Measurements from ENCODE around the gene MARK2.
"Not testable (repeated sequence)": the region's sequence is repeated elsewhere in the genome, so short reads cannot be mapped to it uniquely, and the experiment has no call there.

The MARK2 gene

GRCh38 chr11:63854696-63855095 lies 15.8 kb downstream of the MARK2 start:
- DNase-seq (ENCODE audit: low read depth): no peak

GRCh38 chr11:63855975-63856374 lies 17.1 kb downstream of the MARK2 start:
- DNase-seq (ENCODE audit: low read depth): no peak

DNA sequence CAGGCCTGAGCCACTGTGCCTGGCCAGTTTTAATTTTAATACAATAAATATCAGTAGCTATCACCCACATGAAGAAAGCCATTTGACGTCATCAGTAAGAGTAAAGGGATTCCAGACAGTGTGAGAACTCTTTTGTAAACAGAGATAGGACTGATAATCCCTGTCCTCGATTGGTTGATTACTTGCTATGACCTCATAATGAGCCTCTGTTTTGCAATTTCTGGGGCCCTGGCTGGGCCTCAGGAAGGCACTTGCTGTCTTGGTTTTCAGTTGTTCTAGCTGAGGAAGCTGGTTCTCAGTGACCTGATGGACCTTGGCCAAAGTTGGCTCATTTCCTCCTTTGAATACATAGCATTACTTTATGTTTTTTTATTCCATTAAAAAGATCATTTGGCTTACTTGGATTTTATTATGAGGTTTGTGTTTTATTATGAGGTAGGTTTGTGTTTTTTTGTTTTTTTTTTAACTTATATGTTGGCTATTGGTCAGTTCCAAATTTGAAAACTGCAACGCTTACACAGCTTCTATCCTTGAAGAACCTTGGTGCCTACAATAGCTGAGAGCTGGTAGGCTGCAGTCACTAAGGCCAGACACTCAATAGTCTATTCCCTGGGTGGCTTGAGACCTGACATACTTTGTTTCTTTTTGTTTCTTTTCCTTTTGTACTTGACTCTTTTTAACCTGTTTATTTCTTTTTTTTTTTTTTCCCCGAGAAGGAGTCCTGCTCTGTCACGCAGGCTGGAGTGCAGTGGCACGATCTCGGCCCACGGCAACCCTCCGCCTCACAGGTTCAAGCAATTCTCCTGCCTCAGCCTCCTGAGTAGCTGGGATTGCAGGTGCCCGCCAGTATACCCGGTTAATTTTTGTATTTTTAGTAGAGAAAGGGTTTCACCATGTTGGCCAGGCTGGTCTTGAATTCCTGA lies 20.0 kb downstream of the MARK2 start:
- DNase-seq (ENCODE audit: low read depth): no peak

- DNase-seq (ENCODE audit: low read depth): no peak
Measured at GRCh38 chr11:63862923-63863322, 24.0 kb downstream of the MARK2 start.

DNA sequence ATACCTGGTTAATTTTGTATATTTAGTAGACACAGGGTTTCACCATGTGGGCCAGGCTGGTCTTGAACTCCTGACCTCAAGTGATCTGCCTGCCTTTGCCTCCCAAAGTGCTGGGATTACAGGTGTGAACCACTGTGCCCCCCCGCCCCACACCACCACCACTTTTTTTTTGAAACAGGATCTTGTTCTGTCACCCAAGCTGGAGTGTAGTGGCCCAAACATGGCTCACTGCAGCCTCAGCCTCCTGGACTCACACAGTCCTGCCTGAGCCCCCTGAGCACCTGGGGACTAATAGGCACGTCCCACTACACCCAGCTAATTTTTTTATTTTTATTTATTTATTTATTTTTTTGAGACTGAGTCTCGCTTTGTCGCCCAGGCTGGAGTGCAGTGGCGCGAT lies 24.7 kb downstream of the MARK2 start:
- DNase-seq (ENCODE audit: low read depth): not testable (repeated sequence)

- DNase-seq (ENCODE audit: low read depth): peak; percentile 36
Measured at GRCh38 chr11:63866211-63866610, 27.3 kb downstream of the MARK2 start.

DNA sequence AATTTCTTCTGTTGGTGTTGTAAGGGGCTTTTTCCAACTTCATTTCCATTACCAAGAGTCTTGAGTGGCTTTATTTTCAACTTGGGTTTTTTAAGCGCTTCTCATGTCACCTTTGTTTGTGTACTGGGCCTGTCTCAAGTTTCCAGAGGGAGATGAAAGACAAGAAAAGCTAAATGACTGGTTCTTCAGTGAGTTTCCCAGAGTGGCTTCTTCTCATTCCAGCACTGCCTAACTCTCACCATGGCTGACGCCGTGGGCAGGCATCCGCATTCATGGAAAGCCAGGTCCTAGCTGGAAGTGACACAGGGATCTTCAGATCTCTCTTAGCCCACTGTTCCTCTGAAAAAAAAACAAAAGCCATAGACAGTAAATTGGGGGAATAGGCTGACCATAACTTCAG lies 28.6 kb downstream of the MARK2 start:
- DNase-seq (ENCODE audit: low read depth): no peak

DNA sequence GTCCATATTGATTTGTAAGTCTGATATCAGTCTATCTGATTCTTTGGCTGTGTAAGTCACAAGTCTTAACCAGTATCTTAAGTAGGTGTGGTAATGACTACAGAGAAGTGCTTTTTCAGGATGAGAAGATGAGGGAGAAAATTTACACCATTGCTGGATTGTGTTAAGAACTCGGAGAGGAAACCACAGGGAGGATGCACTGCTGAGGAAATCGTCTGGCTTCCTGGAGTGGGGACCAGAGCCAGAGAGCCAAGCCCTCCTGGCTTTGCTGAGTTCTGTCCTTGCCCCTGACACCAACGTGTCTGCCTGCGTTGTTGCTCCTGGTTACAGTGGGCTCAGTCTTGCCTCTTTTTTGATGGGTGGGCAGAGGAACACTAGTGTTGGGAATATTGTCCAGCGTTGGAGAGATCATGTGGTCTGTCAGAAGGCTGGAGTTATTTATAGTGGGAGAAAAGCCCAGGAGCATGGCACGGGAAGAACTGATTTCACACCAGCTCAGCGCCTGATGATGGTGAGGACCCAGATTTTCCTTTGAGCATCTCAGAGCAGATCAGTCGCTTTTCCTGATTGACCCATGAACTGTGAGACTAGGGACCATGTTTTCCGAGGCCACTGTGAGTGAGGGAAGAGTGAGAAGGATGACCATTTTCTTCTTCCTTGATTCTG lies 29.6 kb downstream of the MARK2 start:
- DNase-seq (ENCODE audit: low read depth): no peak

- no peak for DNase-seq (ENCODE audit: low read depth)
Measured at GRCh38 chr11:63869171-63869591, 30.3 kb downstream of the MARK2 start.

DNA sequence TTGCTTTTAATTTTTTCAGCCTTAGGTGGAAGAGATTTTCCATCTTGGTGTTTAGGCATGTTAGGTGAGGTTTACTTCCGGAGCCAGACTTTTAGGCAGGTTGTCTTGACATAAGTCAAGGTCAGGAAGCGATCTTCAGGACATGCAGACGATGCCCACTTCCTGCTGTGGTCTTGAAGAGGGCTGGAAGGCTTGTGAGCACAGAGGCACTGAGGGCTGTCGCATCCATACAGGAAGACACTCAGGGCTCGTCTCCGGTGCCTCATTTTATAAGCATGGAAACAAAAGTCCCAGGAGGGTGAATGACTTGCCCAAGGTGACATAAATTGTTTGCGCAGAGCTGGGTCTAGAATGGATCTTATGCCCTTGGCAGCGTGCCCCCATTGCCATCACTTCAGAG lies 30.8 kb downstream of the MARK2 start:
- DNase-seq (ENCODE audit: low read depth): peak; percentile 41

DNA sequence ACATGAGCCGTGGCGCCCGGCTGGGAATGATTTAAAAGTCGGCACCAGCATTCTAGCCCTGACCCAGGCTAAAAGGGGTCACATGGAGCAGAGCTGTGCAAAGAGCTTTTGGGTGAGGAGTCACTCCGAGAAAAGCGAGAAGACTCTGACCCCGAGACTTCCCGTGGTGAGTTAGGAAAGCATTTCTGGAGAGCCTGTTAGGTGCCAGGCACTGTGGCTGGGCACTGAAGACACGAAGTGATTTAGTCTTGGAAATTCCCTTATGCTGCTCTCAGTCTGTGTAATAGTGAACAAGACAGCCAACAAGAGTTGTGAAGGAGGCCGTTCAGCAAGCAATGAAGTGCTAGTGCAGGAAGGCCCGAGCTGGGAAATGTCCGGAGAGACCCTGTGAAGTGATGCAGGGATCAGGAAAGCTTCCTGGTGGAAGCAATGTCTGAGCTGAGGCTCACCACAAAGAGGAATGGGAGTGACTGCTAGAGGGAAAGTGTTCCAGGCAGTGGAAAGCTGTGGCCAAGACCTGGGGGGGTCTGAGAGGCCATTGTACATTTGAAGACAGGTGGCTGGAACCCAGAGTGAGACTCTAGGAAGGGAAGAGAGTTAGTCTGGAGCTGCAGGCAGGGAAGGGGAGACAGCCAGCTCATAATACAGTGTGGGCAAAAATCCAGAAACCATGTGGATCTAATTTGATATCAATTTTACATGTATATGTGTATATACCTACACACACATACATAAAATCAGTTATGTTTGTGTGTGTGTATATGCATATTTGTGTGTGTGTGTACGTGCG lies 31.6 kb downstream of the MARK2 start:
- no peak for DNase-seq (ENCODE audit: low read depth)

DNA sequence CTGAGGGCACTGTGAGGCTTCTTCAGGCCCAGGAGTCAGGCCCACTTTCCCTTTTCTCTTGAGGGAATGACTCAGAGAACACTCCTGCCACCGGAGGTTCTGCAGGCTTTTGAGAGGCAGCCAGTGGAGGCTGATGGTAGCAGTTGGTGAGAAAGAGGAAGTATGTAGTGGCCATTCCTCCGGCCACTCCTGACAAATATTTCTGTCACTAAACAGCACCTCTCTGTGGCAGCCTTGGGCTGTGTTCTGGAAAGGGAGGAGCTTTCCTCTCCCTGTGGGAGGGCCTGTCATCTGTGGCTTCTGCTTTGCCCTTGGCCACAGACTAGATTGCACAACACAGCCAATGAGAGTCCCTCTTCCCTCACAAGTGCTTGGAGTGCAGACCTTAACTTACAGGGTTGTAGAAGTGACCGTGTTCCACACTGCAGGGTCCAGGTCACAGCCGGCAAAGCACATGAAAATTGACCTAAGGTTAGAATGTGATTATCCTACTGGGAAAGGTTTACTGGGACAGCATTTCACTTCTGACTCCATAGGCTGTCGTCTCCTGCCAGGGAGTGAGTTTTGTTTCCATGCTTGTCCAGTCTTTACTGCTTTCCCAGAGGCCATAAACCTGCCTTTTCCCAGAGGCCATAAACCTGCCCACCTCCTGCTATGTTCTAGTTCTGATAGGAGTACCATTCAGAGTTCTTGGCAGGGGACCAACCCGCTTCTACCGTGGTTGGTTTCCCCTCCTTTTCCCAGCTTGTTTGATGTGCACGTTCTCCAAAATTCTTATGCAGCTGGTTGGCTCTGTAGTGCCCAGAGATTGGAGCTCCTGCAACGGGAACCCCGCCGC lies 33.3 kb downstream of the MARK2 start:
- DNase-seq (ENCODE audit: low read depth): no peak

DNA sequence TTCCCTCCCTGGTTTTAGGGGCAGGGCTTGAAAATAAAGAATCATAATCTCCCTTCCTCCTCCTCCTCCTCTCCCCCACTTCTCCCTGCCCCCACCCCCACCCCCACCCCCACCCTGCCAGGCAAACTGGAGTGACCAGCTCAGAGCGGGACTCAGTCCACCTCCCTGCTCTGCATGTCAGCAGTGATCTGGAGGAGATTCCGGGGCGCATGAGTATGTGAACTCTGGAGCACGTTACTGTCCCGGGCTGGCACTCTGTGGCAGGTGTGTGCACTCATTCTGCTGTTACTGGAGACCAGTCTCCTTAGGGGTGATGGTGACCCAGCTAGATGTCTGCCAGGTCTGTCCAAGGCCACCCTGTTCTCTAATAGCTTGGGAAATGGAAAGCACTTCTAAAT lies 33.9 kb downstream of the MARK2 start:
- no peak for DNase-seq (ENCODE audit: low read depth)

GRCh38 chr11:63873311-63873710 lies 34.4 kb downstream of the MARK2 start:
- DNase-seq (ENCODE audit: low read depth): no peak

GRCh38 chr11:63874511-63874910 lies 35.6 kb downstream of the MARK2 start:
- DNase-seq (ENCODE audit: low read depth): no peak

GRCh38 chr11:63875506-63876065 lies 36.7 kb downstream of the MARK2 start:
- no peak for DNase-seq (ENCODE audit: low read depth)

GRCh38 chr11:63876616-63877015 lies 37.7 kb downstream of the MARK2 start:
- DNase-seq (ENCODE audit: low read depth): no peak

DNA sequence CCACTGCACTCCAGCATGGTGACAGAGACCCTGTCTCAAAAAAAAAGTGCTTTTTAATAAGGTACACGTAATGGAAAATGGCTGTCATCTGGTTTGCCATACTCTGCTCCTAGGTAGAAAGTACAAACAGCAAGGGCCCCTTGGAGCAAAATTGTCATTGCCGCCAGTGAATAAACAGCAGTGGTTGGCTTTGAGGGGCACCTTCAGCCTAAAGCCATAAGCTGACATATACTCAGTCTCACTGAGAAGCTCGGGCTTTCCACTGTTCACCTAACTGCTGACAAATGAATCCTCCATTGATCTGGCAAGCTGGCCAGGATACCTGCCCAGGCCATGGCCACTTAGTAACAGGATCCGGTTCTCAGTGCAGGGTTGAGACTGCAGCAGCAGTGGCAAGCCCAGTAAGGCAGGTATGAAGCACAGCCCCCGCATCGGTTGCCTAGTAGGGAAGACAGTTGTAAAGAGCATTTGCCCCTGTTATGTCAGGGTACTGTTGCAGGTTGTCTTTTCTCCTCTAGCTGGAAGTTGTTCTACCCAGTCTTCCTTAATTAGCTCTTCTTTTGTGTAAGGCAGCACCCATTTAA lies 38.8 kb downstream of the MARK2 start:
- DNase-seq (ENCODE audit: low read depth): no peak

GRCh38 chr11:63879598-63880402 lies 40.9 kb downstream of the MARK2 start:
- no peak for DNase-seq (ENCODE audit: low read depth)

GRCh38 chr11:63880403-63880790 lies 41.5 kb downstream of the MARK2 start:
- no peak for DNase-seq (ENCODE audit: low read depth)

Measured in T-helper 22 cell (primary cell).